H1 (cell line): ENCODE data around the gene CDKN2A. TPM values are rescaled to one million over a fixed set of nuclear protein-coding genes. Genes with fewer than 3 reads are reported as not detected.

Experiments
- CTCF ChIA-PET: fragments of 300-600 bp; sonication (Branson Sonifier 250); formaldehyde crosslinking; loops from one replicate; lab custom pipeline; 2021; ENCODE audit not compliant: partially characterized antibody; lab: Charles Lee
- POLR2A ChIA-PET: fragments of 300-600 bp; sonication (Branson Sonifier 250); formaldehyde crosslinking; loops from one replicate; lab custom pipeline; 2021; ENCODE audit warnings: inconsistent platforms; ENCODE audit not compliant: partially characterized antibody; lab: Charles Lee
- DNase-seq, 2 experiments: peaks; one replicate each; pipeline versions ENCODE4 v3.0.0 to v3.0.0-alpha.2; 2010 to 2022; ENCODE audit warnings: low spot score in 2 of 2, low read depth in 1 of 2, mixed read lengths in 1 of 2
- FAIRE-seq: peaks from 2 replicates; lab custom pipeline; 2011; peaks lifted over from hg19 to GRCh38; lab: Jason Lieb, UNC
- H2AFZ ChIP-seq: 2 replicates; pipeline ENCODE4 v1.8.1; 2012; ENCODE audit warnings: low read length, inconsistent platforms
- H2AK5ac ChIP-seq: 2 replicates; pipeline ENCODE4 v1.6.1; 2013; ENCODE audit warnings: low read depth, low read length
- H2BK120ac ChIP-seq: replicated peaks from 2 replicates; pipeline ENCODE3; 2013; ENCODE audit warnings: low read depth, low read length, inconsistent platforms
- H2BK12ac ChIP-seq: 2 replicates; pipeline ENCODE4 v1.6.1; 2013; ENCODE audit warnings: low read depth, low read length
- H2BK15ac ChIP-seq: 2 replicates; pipeline ENCODE4 v1.6.1; 2013; ENCODE audit warnings: low read length
- H2BK20ac ChIP-seq: 2 replicates; pipeline ENCODE4 v1.6.1; 2013; ENCODE audit warnings: low read length
- H2BK5ac ChIP-seq: 2 replicates; pipeline ENCODE4 v1.6.1; 2013; ENCODE audit warnings: low read depth, low read length
- H3K14ac ChIP-seq: 2 replicates; pipeline ENCODE4 v1.6.1; 2013; ENCODE audit warnings: inconsistent platforms; ENCODE audit not compliant: insufficient read length
- H3K18ac ChIP-seq: 2 replicates; pipeline ENCODE4 v1.6.1; 2013; ENCODE audit warnings: low read length; ENCODE audit errors: extremely low read depth
- H3K23ac ChIP-seq: 2 replicates; pipeline ENCODE4 v1.6.1; 2013; ENCODE audit warnings: inconsistent platforms; ENCODE audit not compliant: insufficient read length
- H3K23me2 ChIP-seq: 2 replicates; pipeline ENCODE4 v1.6.1; 2013; ENCODE audit warnings: low read depth, low read length
- H3K27ac ChIP-seq: 2 replicates; pipeline ENCODE4 v1.6.1; 2011; ENCODE audit warnings: low read depth, low read length, inconsistent platforms
- H3K27me3 ChIP-seq, 4 experiments: replicated peaks in 1 of 4; 1 replicate in 1 of 4; 2 replicates in 3 of 4; pipeline versions ENCODE4 v1.6.1 to v1.8.1; 2011 to 2013; ENCODE audit warnings: low read length in 3 of 4, mild to moderate bottlenecking in 3 of 4, inconsistent platforms in 2 of 4, mixed read lengths in 2 of 4, moderate library complexity in 1 of 4; ENCODE audit not compliant: control insufficient read depth in 3 of 4, insufficient read depth in 3 of 4; ENCODE audit errors: extremely low read depth in 1 of 4
- H3K36me3 ChIP-seq, 4 experiments: 2 replicates each; pipeline versions ENCODE4 v1.6.1 to v1.8.1; 2011 to 2013; ENCODE audit warnings: mild to moderate bottlenecking in 4 of 4, low read length in 3 of 4, moderate library complexity in 2 of 4, control low read depth in 1 of 4, inconsistent platforms in 1 of 4; ENCODE audit not compliant: insufficient read depth in 4 of 4, control insufficient read depth in 2 of 4
- H3K4ac ChIP-seq: replicated peaks from 2 replicates; pipeline ENCODE3; 2013; ENCODE audit warnings: low read length, low read depth, mixed read lengths, inconsistent platforms; ENCODE audit not compliant: insufficient read length
- H3K4me1 ChIP-seq, 4 experiments: replicated peaks in 1 of 4; 1 replicate in 1 of 4; 2 replicates in 3 of 4; pipeline versions ENCODE4 v1.6.1 to v1.8.1; 2011 to 2013; ENCODE audit warnings: low read length in 3 of 4, inconsistent platforms in 2 of 4, mixed read lengths in 1 of 4; ENCODE audit not compliant: insufficient read depth in 4 of 4, control insufficient read depth in 3 of 4
- H3K4me2 ChIP-seq, 2 experiments: 2 replicates each; pipeline versions ENCODE4 v1.6.1 to v1.8.1; 2011 to 2013; ENCODE audit warnings: low read depth in 2 of 2, low read length in 2 of 2, control low read depth in 1 of 2, inconsistent platforms in 1 of 2, mild to moderate bottlenecking in 1 of 2; ENCODE audit not compliant: insufficient read depth in 1 of 2
- H3K4me3 ChIP-seq, 4 experiments: fragments of 200-600, 300-600 bp in 1 of 4; sonication (generic), shearing (Covaris generic), sonication (Bioruptor Twin) in 1 of 4; 2 replicates each; pipeline versions ENCODE4 v1.5.1 to v1.8.1; 2011 to 2016; ENCODE audit warnings: low read length in 4 of 4, low read depth in 3 of 4, control low read depth in 2 of 4, inconsistent platforms in 2 of 4, mild to moderate bottlenecking in 2 of 4, mixed read lengths in 1 of 4, moderate library complexity in 1 of 4; ENCODE audit not compliant: insufficient read depth in 2 of 4; ENCODE audit errors: extremely low read depth in 1 of 4
- H3K56ac ChIP-seq: replicated peaks from 2 replicates; pipeline ENCODE3; 2013; ENCODE audit warnings: low read depth, mild to moderate bottlenecking, mixed read lengths, low read length, inconsistent platforms; ENCODE audit not compliant: insufficient read length
- H3K79me1 ChIP-seq: 2 replicates; pipeline ENCODE4 v1.6.1; 2013; ENCODE audit warnings: low read depth, low read length, control low read depth
- H3K79me2 ChIP-seq, 2 experiments: 2 replicates each; pipeline versions ENCODE4 v1.6.1 to v1.8.1; 2012 to 2013; ENCODE audit warnings: low read length in 2 of 2, mild to moderate bottlenecking in 2 of 2, inconsistent platforms in 1 of 2; ENCODE audit not compliant: insufficient read depth in 2 of 2, control insufficient read depth in 1 of 2
- H3K9ac ChIP-seq, 4 experiments: replicated peaks in 1 of 4; 1 replicate in 1 of 4; 2 replicates in 3 of 4; pipeline versions ENCODE4 v1.6.1 to v1.8.1; 2011 to 2013; ENCODE audit warnings: low read depth in 3 of 4, low read length in 3 of 4, control low read depth in 2 of 4, mild to moderate bottlenecking in 2 of 4, moderate library complexity in 2 of 4, inconsistent platforms in 1 of 4; ENCODE audit errors: extremely low read depth in 1 of 4
- H3K9me3 ChIP-seq, 2 experiments: 2 replicates each; pipeline versions ENCODE4 v1.6.1 to v1.8.1; 2012 to 2013; ENCODE audit warnings: mild to moderate bottlenecking in 2 of 2, moderate library complexity in 2 of 2, control low read depth in 1 of 2, inconsistent platforms in 1 of 2, low read depth in 1 of 2, low read length in 1 of 2, mixed read lengths in 1 of 2; ENCODE audit not compliant: insufficient read depth in 2 of 2
- H4K20me1 ChIP-seq, 2 experiments: replicated peaks in 1 of 2; 2 replicates each; pipeline versions ENCODE3 to v1.8.1; 2011 to 2013; ENCODE audit warnings: inconsistent platforms in 2 of 2, low read length in 2 of 2, mild to moderate bottlenecking in 1 of 2; ENCODE audit not compliant: insufficient read depth in 2 of 2, control insufficient read depth in 1 of 2
- H4K5ac ChIP-seq: 2 replicates; pipeline ENCODE4 v1.6.1; 2013; ENCODE audit warnings: low read length, low read depth, mixed read lengths, inconsistent platforms; ENCODE audit not compliant: insufficient read length
- H4K8ac ChIP-seq: 2 replicates; pipeline ENCODE4 v1.8.0; 2013; ENCODE audit warnings: mild to moderate bottlenecking, moderate library complexity, low read length, inconsistent platforms; ENCODE audit not compliant: insufficient read depth; ENCODE audit errors: extremely low read depth
- H4K91ac ChIP-seq: replicated peaks from 2 replicates; pipeline ENCODE3; 2013; ENCODE audit warnings: low read length, mixed read lengths, inconsistent platforms; ENCODE audit not compliant: insufficient read length
- CBX5 ChIP-seq: fragments of 300-800, 300-1000 bp; sonication (generic); IDR thresholded peaks from 2 replicates; pipeline ENCODE4 v1.7.1; 2016; ENCODE audit warnings: antibody characterized with exemption, low read length, low read depth
- HDAC6 ChIP-seq: IDR thresholded peaks from one replicate; pipeline ENCODE4 v1.7.1; 2012; ENCODE audit warnings: low read depth, mild to moderate bottlenecking, inconsistent platforms, low read length, moderate library complexity
- RBBP5 ChIP-seq: IDR thresholded peaks from 2 replicates; pipeline ENCODE4 v1.7.1; 2012; ENCODE audit warnings: low read depth, mild to moderate bottlenecking, inconsistent platforms, low read length, moderate library complexity, borderline replicate concordance
- RXRA ChIP-seq: IDR thresholded peaks from 2 replicates; pipeline ENCODE4 v1.6.1; 2011; ENCODE audit warnings: low read depth, mild to moderate bottlenecking, low read length, moderate library complexity; ENCODE audit not compliant: insufficient read depth
- SP2 ChIP-seq: IDR thresholded peaks from 2 replicates; pipeline ENCODE4 v1.6.1; 2012; ENCODE audit warnings: mild to moderate bottlenecking, low read length, inconsistent platforms
- WGBS, 2 experiments: shearing (Covaris generic) in 1 of 2; methylation state at CpG; one replicate each; pipeline versions ENCODE4 v1.1.6 to v1.1.7; 2013 to 2015; ENCODE audit warnings: low lambda C conversion rate in 2 of 2, mixed read lengths in 2 of 2, inconsistent platforms in 1 of 2, low coverage in 1 of 2, missing lambda C conversion rate in 1 of 2; ENCODE audit not compliant: insufficient replicate concordance in 2 of 2, insufficient coverage in 1 of 2, insufficient read length in 1 of 2; ENCODE audit errors: extremely low coverage in 1 of 2, missing lambda C conversion rate in 1 of 2; 5-methylcytosine and 5-hydroxymethylcytosine counted together
- polyA plus RNA-seq, 7 experiments: library from polyadenylated mRNA; depleted of rRNA in 3 of 7; stranded (reverse) in 5 of 7; unstranded in 2 of 7; fragments of >200 nt in 5 of 7; fragments of 200-250 nt in 2 of 7; gene quantifications; 1 replicate in 5 of 7; 2 replicates in 1 of 7; 4 replicates in 1 of 7; pipeline versions ENCODE4 v1.2.1 to v1.2.3, GENCODE V29; 2011 to 2013; ENCODE audit warnings: missing spikeins in 2 of 7, mixed read lengths in 2 of 7
- total RNA-seq: library from RNA; stranded (reverse); fragmentation: NEBNext Ultra II Directional; extraction: Animal tissue kit (Norgen Biotek cat#: 25700); gene quantifications from 2 replicates; pipeline ENCODE4 v1.2.1, GENCODE V29; 2021

The CDKN2A gene
- total and polyA plus RNA-seq, 2 of the 8 experiments (the other 6 are each of a cell fraction or from before 2014, with no cell fraction given) = 0.51 to 0.73 TPM

DNA sequence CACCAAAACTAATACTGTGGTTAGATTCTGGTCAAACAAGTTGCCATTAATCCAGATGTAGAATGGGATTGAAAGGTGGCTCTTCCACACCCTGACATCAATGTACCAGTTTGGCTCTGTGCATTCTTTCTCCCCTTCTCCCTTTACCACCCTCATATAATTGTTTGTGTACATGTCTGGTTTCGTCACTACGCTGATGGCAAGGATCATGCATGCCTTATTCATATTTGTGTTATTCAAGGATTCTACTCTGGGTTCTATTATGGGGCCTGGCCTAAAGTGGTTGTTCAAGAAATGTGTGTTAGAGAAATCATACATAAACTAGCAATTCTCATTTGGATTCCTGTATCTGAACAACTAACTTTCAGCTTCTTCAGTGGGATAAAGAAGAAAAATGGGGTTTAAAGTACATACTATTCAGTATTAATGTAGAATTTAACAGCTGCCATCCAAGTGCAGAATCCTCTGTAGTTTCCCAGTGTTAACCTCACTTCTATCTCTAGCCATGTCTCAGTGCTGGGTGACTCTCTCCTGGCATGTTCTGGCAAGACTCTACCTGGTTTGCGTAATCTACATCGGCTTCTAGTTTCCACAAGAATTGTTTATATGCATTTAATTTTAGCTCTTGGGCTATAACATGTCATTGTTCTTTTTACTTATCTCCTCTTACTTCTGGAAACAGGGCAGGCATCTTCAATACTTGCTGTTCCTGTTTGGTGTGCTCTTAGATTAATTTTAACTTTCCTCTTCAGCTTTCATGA, 42.9 kb upstream of the CDKN2A start:
- no peak overlapping the region for H3K4me3 ChIP-seq
- no peak overlapping the region for H2AFZ ChIP-seq
- H3K4me1 ChIP-seq = peaks cover 0 to 4% (median 0%) of the 10 kb centered on the region in 4 experiments; a peak in 1 of 7 replicates
- H3K79me2 ChIP-seq = no peaks in the 10 kb centered on the region
- no peak overlapping the region for H2AK5ac ChIP-seq
- no peak overlapping the region for H3K27ac ChIP-seq
- H3K14ac ChIP-seq = no peak overlapping the region
- H3K36me3 ChIP-seq = no peaks in the 10 kb centered on the region
- H3K9ac ChIP-seq = no peak overlapping the region
- CTCF ChIA-PET = interaction anchor here (0.7 to 4.7 kb wide), 19 partner anchors 9 to 227 kb away, joined by 3 to 32 read pairs (median 4); no protein-coding TSS in a partner anchor
- H4K5ac ChIP-seq = no peak overlapping the region
- POLR2A ChIA-PET = no interaction called here
- no peak overlapping the region for H3K56ac ChIP-seq
- H4K20me1 ChIP-seq = no peaks in the 10 kb centered on the region
- FAIRE-seq (no peak), DNase-seq (no peak)
- no peak overlapping the region for H2BK12ac ChIP-seq
- no peak overlapping the region for H2BK15ac ChIP-seq
- no peak overlapping the region for H2BK120ac ChIP-seq
- no peak overlapping the region for H3K4ac ChIP-seq
- H4K8ac ChIP-seq = no peak overlapping the region
- no peaks in the 10 kb centered on the region for H3K27me3 ChIP-seq
- no peaks in the 10 kb centered on the region for H3K23me2 ChIP-seq
- H2BK5ac ChIP-seq = no peak overlapping the region
- H3K79me1 ChIP-seq = no peaks in the 10 kb centered on the region
- H4K91ac ChIP-seq = no peak overlapping the region
- 86% methylated on average over 4 of the region's 4 CpGs; no CpG with 5 or more reads in 1 of the 2 experiments for WGBS, 2 experiments
- H3K4me2 ChIP-seq = no peak overlapping the region
- no peak overlapping the region for H3K23ac ChIP-seq
- H2BK20ac ChIP-seq = no peak overlapping the region
- H3K9me3 ChIP-seq = no peaks in the 10 kb centered on the region
- no peak overlapping the region for H3K18ac ChIP-seq
- TF ChIP-seq RXRA (no peak), CBX5 (no peak), HDAC6 (no peak), RBBP5 (no peak), SP2 (no peak)
